GM12878 (cell line): ENCODE results near the gene TMEM9B. TPM values are rescaled to one million over a fixed set of nuclear protein-coding genes. Genes with fewer than 3 reads are reported as not detected.

Experiments
- ATAC-seq: fragments of 200-7000 bp; cut with Tn5 transposase; 3 replicates; pipeline ENCODE4 v1.9.1; 2020; ENCODE audit warnings: mild to moderate bottlenecking, moderate library complexity
- BruUV-seq: library from RNA; stranded (reverse); fragments of 400-500 nt; replicated peaks from 2 replicates; lab custom pipeline; 2021; lab: Mats Ljungman, UMichigan
- CTCF ChIA-PET: fragments of 300-600 bp; sonication (Branson Sonifier 250); formaldehyde crosslinking; extraction: SDS; loops from one replicate; lab custom pipeline; 2021; ENCODE audit warnings: inconsistent platforms; lab: Yijun Ruan, JAX
- POLR2A ChIA-PET: fragments of 350-600 bp; formaldehyde crosslinking; extraction: SDS; loops from one replicate; lab custom pipeline; 2021; ENCODE audit warnings: inconsistent platforms; lab: Charles Lee
- RAD21 ChIA-PET: fragments of 300-600 bp; sonication (Branson Sonifier 250); formaldehyde crosslinking; loops from one replicate; lab custom pipeline; 2023; ENCODE audit warnings: antibody characterized with exemption; ENCODE audit not compliant: unreplicated experiment; lab: Charles Lee
- SMC1A ChIA-PET: fragments of 300-600 bp; sonication (Branson Sonifier 250); formaldehyde crosslinking; loops from one replicate; lab custom pipeline; 2023; ENCODE audit not compliant: unreplicated experiment, uncharacterized antibody; lab: Charles Lee
- DNase-seq: peaks from one replicate; pipeline ENCODE4 v3.0.0-alpha.2; 2011; ENCODE audit warnings: low read depth, low spot score
- FAIRE-seq: peaks from 3 replicates; lab custom pipeline; 2011; peaks lifted over from hg19 to GRCh38; lab: Jason Lieb, UNC
- H2AFZ ChIP-seq: 2 replicates; pipeline ENCODE4 v1.6.0; 2011; ENCODE audit warnings: low read depth, low read length, control low read depth; ENCODE audit not compliant: control insufficient read depth
- H3K27ac ChIP-seq: 2 replicates; pipeline ENCODE4 v1.5.1; 2011; ENCODE audit warnings: control low read depth; ENCODE audit not compliant: control insufficient read depth, insufficient read depth
- H3K27me3 ChIP-seq, 2 experiments: replicated peaks in 1 of 2; 2 replicates each; pipeline versions ENCODE4 v1.6.0 to v1.6.1; 2011; ENCODE audit warnings: low read length in 1 of 2; ENCODE audit not compliant: control insufficient read depth in 2 of 2, insufficient read depth in 2 of 2
- H3K36me3 ChIP-seq, 2 experiments: 2 replicates each; pipeline ENCODE4 v1.5.1; 2011; ENCODE audit warnings: low read length in 1 of 2; ENCODE audit not compliant: control insufficient read depth in 2 of 2, insufficient read depth in 2 of 2
- H3K4me1 ChIP-seq: 2 replicates; pipeline ENCODE4 v1.6.1; 2011; ENCODE audit warnings: mild to moderate bottlenecking, low read length, moderate library complexity, mixed read lengths; ENCODE audit not compliant: control insufficient read depth, insufficient read depth
- H3K4me2 ChIP-seq: 2 replicates; pipeline ENCODE4 v1.6.0; 2011; ENCODE audit warnings: control low read depth; ENCODE audit not compliant: control insufficient read depth, insufficient read depth
- H3K4me3 ChIP-seq: fragments of 200-600 bp; sonication (generic); 2 replicates; pipeline ENCODE4 v1.5.1; 2016
- H3K79me2 ChIP-seq: 2 replicates; pipeline ENCODE4 v1.6.0; 2011; ENCODE audit warnings: low read length; ENCODE audit not compliant: control insufficient read depth, insufficient read depth
- H3K9ac ChIP-seq: 2 replicates; pipeline ENCODE4 v1.8.0; 2011; ENCODE audit warnings: low read length, control low read depth, mixed read lengths; ENCODE audit not compliant: control insufficient read depth, insufficient read depth
- H3K9me3 ChIP-seq: replicated peaks from 3 replicates; pipeline ENCODE4 v1.5.1; 2011; ENCODE audit warnings: mild to moderate bottlenecking, low read length; ENCODE audit not compliant: control insufficient read depth, insufficient read depth
- H4K20me1 ChIP-seq: 2 replicates; pipeline ENCODE4 v1.6.0; 2011; ENCODE audit not compliant: control insufficient read depth, insufficient read depth
- ASH2L ChIP-seq: fragments of 300-600, 200-600 bp; sonication (generic); IDR thresholded peaks from 2 replicates; pipeline ENCODE4 v1.6.1; 2017; ENCODE audit warnings: low read depth, mild to moderate bottlenecking, borderline replicate concordance
- MYB ChIP-seq: fragments of 150-350 bp; IDR thresholded peaks from 2 replicates; pipeline ENCODE4 v1.6.1; 2014; ENCODE audit warnings: mild to moderate bottlenecking, low read depth, low read length, borderline replicate concordance
- POLR2A ChIP-seq: IDR thresholded peaks from 2 replicates; pipeline ENCODE4 v1.6.1; 2011; ENCODE audit warnings: low read depth, mild to moderate bottlenecking, low read length
- POU2F2 ChIP-seq: IDR thresholded peaks from 3 replicates; pipeline ENCODE4 v1.6.1; 2011; ENCODE audit warnings: low read depth, mild to moderate bottlenecking, low read length, borderline replicate concordance
- RB1 ChIP-seq: fragments of 450-650 bp; formaldehyde crosslinking; IDR thresholded peaks from 2 replicates; pipeline ENCODE4 v1.6.1; 2017; ENCODE audit warnings: mild to moderate bottlenecking, borderline replicate concordance
- TCF3 ChIP-seq: IDR thresholded peaks from 2 replicates; pipeline ENCODE4 v1.6.1; 2012; ENCODE audit warnings: low read depth, mild to moderate bottlenecking, low read length, borderline replicate concordance; ENCODE audit not compliant: insufficient read depth
- ZNF274 ChIP-seq: IDR thresholded peaks from one replicate; pipeline ENCODE4 v1.8.0; 2011; ENCODE audit not compliant: insufficient read length, insufficient read depth
- ZNF384 ChIP-seq: IDR thresholded peaks from 2 replicates; pipeline ENCODE4 v1.6.1; 2012; ENCODE audit warnings: low read depth, mild to moderate bottlenecking, low read length, improper control_type of control experiment, borderline replicate concordance
- WGBS: methylation state at CpG from one replicate; pipeline ENCODE4 v1.1.6; 2016; ENCODE audit warnings: low lambda C conversion rate; ENCODE audit not compliant: insufficient replicate concordance, insufficient coverage; ENCODE audit errors: missing lambda C conversion rate; 5-methylcytosine and 5-hydroxymethylcytosine counted together
- in situ Hi-C: fragments of 300-500 bp; cut with MboI; formaldehyde crosslinking; loops from 9 replicates; pipeline ENCODE4 v1.14.3; 2018; ENCODE audit warnings: mixed read lengths
- intact Hi-C: fragments of 100-400 bp; cut with micrococcal nuclease; formaldehyde crosslinking; loops from one replicate; pipeline ENCODE4 v1.14.2; 2022; ENCODE audit not compliant: unreplicated experiment
- polyA plus RNA-seq, 11 experiments: library from polyadenylated mRNA; depleted of rRNA in 4 of 11; unstranded in 6 of 11; stranded (reverse) in 5 of 11; fragments of >200 nt; fragmentation: Nextera tagmentation in 4 of 11; fragmentation: Illumina TruSeq in 1 of 11; extraction: Ambion mirVana in 4 of 11; extraction: Trizol in 1 of 11; gene quantifications; 1 replicate in 1 of 11; 2 replicates in 10 of 11; pipeline versions ENCODE4 v1.2.1 to v1.2.3, GENCODE V29; 2011 to 2016; ENCODE audit warnings: inconsistent platforms in 2 of 11, missing spikeins in 2 of 11, low read depth in 1 of 11
- total RNA-seq, 4 experiments: library from RNA; depleted of rRNA in 3 of 4; stranded (reverse); fragments of >200 nt in 3 of 4; fragmentation: Illumina TruSeq in 1 of 4; extraction: Trizol in 1 of 4; gene quantifications; 2 replicates each; pipeline versions ENCODE4 v1.2.1 to v1.2.3, GENCODE V29; 2013 to 2021
- TF ChIP-seq, protein P1 (sequence below): fragments of 450-650 bp; IDR thresholded peaks from 2 replicates; pipeline ENCODE4 v1.6.1; 2017; ENCODE audit warnings: mild to moderate bottlenecking, low read depth, inconsistent platforms; ENCODE audit not compliant: poor library complexity, severe bottlenecking
- TF ChIP-seq, protein P2 (sequence below): fragments of 450-650 bp; formaldehyde crosslinking; IDR thresholded peaks from 2 replicates; pipeline ENCODE4 v1.4.0; 2022; ENCODE audit warnings: mild to moderate bottlenecking, moderate library complexity

TMEM9B gene
- total and polyA plus RNA-seq, 10 of the 15 experiments (the other 5 are each of a cell fraction or from before 2014, with no cell fraction given): 11.5 to 54.0 (median 30.0) TPM

DNA sequence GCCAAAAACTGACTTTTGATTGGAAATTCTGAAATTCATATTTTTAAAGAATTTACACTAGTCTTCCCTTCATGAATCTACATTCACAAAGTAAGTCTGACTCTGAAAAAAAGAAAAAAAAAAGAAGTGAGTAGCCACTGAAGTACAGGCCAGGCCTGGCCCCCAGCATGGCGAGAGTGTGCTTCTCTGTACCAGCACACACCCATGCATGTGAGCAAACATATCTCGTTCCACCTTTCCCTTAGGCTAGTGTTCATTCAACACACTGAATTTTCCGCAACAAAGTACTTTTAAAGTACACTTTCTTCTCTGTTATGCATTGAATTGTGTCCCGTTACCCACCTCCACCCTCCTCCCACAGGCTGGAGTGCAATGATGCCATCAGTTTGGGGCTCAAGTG lies 36.0 kb downstream of the TMEM9B start:
- no peak for ATAC-seq
- H3K4me3 ChIP-seq: no peak overlapping the region
- H3K27ac ChIP-seq: no peak overlapping the region
- H3K4me1 ChIP-seq: no peaks in the 10 kb centered on the region
- H3K9ac ChIP-seq: no peak overlapping the region
- FAIRE-seq: no peak
- H3K9me3 ChIP-seq: no peaks in the 10 kb centered on the region
- no peak overlapping the region for H2AFZ ChIP-seq
- CTCF ChIA-PET: no interaction called here
- SMC1A ChIA-PET: interaction anchor here (0.9 kb wide), 1 partner anchor 31 kb away, joined by 6 read pairs; no protein-coding TSS in a partner anchor
- peaks cover 0 to 2% of the 10 kb centered on the region in 2 experiments; a peak in 2 of 4 replicates for H3K36me3 ChIP-seq
- no TSS peak for BruUV-seq
- H4K20me1 ChIP-seq: no peaks in the 10 kb centered on the region
- no peak for TF ChIP-seq TCF3
- no peak for TF ChIP-seq ASH2L
- TF ChIP-seq POLR2A: no peak
- no peak for TF ChIP-seq ZNF384
- TF ChIP-seq MYB: no peak
- TF ChIP-seq, protein P1, sequence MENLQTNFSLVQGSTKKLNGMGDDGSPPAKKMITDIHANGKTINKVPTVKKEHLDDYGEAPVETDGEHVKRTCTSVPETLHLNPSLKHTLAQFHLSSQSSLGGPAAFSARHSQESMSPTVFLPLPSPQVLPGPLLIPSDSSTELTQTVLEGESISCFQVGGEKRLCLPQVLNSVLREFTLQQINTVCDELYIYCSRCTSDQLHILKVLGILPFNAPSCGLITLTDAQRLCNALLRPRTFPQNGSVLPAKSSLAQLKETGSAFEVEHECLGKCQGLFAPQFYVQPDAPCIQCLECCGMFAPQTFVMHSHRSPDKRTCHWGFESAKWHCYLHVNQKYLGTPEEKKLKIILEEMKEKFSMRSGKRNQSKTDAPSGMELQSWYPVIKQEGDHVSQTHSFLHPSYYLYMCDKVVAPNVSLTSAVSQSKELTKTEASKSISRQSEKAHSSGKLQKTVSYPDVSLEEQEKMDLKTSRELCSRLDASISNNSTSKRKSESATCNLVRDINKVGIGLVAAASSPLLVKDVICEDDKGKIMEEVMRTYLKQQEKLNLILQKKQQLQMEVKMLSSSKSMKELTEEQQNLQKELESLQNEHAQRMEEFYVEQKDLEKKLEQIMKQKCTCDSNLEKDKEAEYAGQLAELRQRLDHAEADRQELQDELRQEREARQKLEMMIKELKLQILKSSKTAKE: no peak
- no peak for TF ChIP-seq ZNF274
- TF ChIP-seq RB1: no peak
- TF ChIP-seq, protein P2, sequence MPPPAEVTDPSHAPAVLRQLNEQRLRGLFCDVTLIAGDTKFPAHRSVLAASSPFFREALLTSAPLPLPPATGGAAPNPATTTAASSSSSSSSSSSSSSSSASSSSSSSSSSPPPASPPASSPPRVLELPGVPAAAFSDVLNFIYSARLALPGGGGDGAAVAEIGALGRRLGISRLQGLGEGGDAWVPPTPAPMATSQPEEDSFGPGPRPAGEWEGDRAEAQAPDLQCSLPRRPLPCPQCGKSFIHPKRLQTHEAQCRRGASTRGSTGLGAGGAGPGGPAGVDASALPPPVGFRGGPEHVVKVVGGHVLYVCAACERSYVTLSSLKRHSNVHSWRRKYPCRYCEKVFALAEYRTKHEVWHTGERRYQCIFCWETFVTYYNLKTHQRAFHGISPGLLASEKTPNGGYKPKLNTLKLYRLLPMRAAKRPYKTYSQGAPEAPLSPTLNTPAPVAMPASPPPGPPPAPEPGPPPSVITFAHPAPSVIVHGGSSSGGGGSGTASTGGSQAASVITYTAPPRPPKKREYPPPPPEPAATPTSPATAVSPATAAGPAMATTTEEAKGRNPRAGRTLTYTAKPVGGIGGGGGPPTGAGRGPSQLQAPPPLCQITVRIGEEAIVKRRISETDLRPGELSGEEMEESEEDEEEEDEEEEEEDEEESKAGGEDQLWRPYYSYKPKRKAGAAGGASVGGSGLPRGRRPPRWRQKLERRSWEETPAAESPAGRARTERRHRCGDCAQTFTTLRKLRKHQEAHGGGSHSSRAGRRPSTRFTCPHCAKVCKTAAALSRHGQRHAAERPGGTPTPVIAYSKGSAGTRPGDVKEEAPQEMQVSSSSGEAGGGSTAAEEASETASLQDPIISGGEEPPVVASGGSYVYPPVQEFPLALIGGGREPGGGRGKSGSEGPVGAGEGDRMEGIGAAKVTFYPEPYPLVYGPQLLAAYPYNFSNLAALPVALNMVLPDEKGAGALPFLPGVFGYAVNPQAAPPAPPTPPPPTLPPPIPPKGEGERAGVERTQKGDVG (CRISPR knock-in tag): no peak
- no peak for TF ChIP-seq POU2F2
- WGBS: 95% methylated on average over 4 of the region's 4 CpGs
- RAD21 ChIA-PET: no interaction called here
- H3K79me2 ChIP-seq: no peaks in the 10 kb centered on the region
- POLR2A ChIA-PET: no interaction called here
- in situ Hi-C loops (no loop called here), intact Hi-C loops (no loop called here)
- DNase-seq: no peak
- no peaks in the 10 kb centered on the region for H3K27me3 ChIP-seq
- H3K4me2 ChIP-seq: no peak overlapping the region
